OCI-LY3 (cell line): ENCODE data around the gene PPP6R2.
A peak's percentile ranks its signal among the peaks of the same experiment; 100 is the strongest.

ENCODE experiments used
- H2AFZ ChIP-seq: fragments of 200-600, 300-600 bp; shearing (Covaris generic); 2 replicates; pipeline ENCODE4 v1.6.0; 2014; ENCODE audit warnings: antibody characterized with exemption, low read depth, low read length
- H3K27ac ChIP-seq: fragments of 200-600, 300-600 bp; sonication (generic); 2 replicates; pipeline ENCODE4 v1.5.1; 2014; ENCODE audit warnings: mild to moderate bottlenecking, low read length, moderate library complexity, mixed read lengths
- H3K27me3 ChIP-seq: fragments of 200-600, 300-600 bp; sonication (generic); 2 replicates; pipeline ENCODE4 v1.6.1; 2014; ENCODE audit warnings: low read depth, low read length, mixed read lengths
- H3K36me3 ChIP-seq: fragments of 200-600, 300-600 bp; sonication (generic); replicated peaks from 2 replicates; pipeline ENCODE3; 2014; ENCODE audit warnings: low read depth, low read length, mixed read lengths
- H3K4me1 ChIP-seq: fragments of 300-600, 200-600 bp; sonication (generic); 2 replicates; pipeline ENCODE4 v1.6.1; 2014; ENCODE audit warnings: low read length, mixed read lengths
- H3K4me2 ChIP-seq: fragments of 200-600, 300-600 bp; sonication (generic); 2 replicates; pipeline ENCODE4 v1.6.1; 2014; ENCODE audit warnings: low read length, mixed read lengths
- H3K4me3 ChIP-seq: fragments of 300-600, 200-600 bp; sonication (generic); 2 replicates; pipeline ENCODE4 v1.5.1; 2014; ENCODE audit warnings: antibody characterized with exemption, mild to moderate bottlenecking, low read length, moderate library complexity
- H3K79me2 ChIP-seq: fragments of 300-600, 200-600 bp; shearing (Covaris generic); 2 replicates; pipeline ENCODE4 v1.6.1; 2014; ENCODE audit warnings: mild to moderate bottlenecking, low read length, mixed read lengths
- H3K9ac ChIP-seq: fragments of 300-600, 200-600 bp; shearing (Covaris generic); 2 replicates; pipeline ENCODE4 v1.6.0; 2014; ENCODE audit warnings: mild to moderate bottlenecking, low read length, moderate library complexity
- H3K9me3 ChIP-seq: fragments of 200-600, 300-600 bp; shearing (Covaris generic); 2 replicates; pipeline ENCODE4 v1.6.1; 2014; ENCODE audit warnings: low read length, mixed read lengths; ENCODE audit not compliant: insufficient read depth
- H4K20me1 ChIP-seq: fragments of 200-600, 300-600 bp; sonication (generic); 2 replicates; pipeline ENCODE4 v1.6.1; 2016; ENCODE audit warnings: low read length, mixed read lengths; ENCODE audit not compliant: insufficient read depth
- CTCF ChIP-seq: fragments of 200-600, 300-600 bp; sonication (generic); IDR thresholded peaks from 2 replicates; pipeline ENCODE4 v1.5.1; 2014; ENCODE audit warnings: antibody characterized with exemption, low read length, low read depth
- EZH2phosphoT487 ChIP-seq: fragments of 200-600 bp; shearing (Covaris generic); IDR thresholded peaks from 2 replicates; pipeline ENCODE4 v1.6.1; 2018; ENCODE audit warnings: antibody characterized with exemption, mixed run types, low read depth

PPP6R2 gene

DNA sequence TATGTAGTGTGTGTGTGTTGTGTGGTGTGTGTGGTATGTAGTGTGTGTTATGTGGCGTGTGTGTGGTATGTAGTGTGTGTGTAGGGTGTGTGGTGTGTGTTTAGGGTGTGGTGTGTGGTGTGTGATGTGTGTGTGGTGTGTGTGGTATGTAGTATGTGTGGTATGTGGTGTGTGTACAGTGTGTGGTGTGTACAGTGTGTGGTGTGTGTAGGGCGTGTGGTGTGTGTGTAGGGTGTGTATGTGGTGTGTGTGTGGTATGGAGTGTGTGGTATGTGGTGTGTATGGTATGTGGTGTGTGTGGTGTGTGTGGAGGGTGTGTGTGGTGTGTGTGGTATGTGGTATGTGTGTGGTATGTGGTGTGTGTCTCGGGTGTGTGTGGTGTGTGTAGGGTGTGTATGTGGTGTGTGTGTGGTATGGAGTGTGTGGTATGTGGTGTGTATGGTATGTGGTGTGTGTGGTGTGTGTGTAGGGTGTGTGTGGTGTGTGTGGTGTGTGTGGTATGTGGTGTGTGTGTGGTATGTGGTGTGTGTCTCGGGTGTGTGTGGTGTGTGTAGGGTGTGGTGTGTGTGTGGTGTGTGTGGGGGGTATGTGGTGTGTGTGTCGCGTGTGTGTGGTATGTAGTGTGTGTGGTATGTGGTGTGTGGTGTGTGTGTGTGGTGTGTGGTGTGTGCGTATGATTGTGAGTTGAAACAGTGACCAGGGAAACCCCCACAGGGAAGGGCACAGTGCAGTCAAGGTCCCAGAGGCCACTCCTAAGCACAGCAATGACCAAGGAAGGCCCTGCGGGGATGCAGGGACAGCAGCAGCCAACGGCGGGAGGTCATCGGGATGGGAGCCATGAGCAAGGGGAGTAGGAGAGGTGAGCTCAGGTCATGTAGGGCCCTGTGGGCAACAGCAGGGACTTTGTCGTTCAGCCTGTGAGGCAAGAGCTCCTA lies 2.9 kb upstream of the PPP6R2 start:
- no peak for TF ChIP-seq CTCF
- no peak for TF ChIP-seq EZH2phosphoT487
- no peaks in the 10 kb centered on the region for H3K27me3 ChIP-seq
- H2AFZ ChIP-seq, result no peak overlapping the region
- no peak overlapping the region for H3K27ac ChIP-seq
- no peak overlapping the region for H3K4me3 ChIP-seq
- H3K36me3 ChIP-seq, result no peaks in the 10 kb centered on the region
- H3K79me2 ChIP-seq, result peaks cover 4% of the 10 kb centered on the region; the same call in 1 of the 2 replicates
- H3K9me3 ChIP-seq, result no peaks in the 10 kb centered on the region
- no peaks in the 10 kb centered on the region; the same call in 1 of the 2 replicates for H3K4me1 ChIP-seq
- H4K20me1 ChIP-seq, result no peaks in the 10 kb centered on the region
- H3K9ac ChIP-seq, result no peak overlapping the region
- H3K4me2 ChIP-seq, result no peak overlapping the region

- H3K27me3 ChIP-seq, result no peaks in the 10 kb centered on the region
- H3K4me3 ChIP-seq, result peak overlapping the region; percentile 81
- peak overlapping the region; percentile 58 for H2AFZ ChIP-seq
- H4K20me1 ChIP-seq, result peaks cover under 1% of the 10 kb centered on the region; the same call in 1 of the 2 replicates
- H3K36me3 ChIP-seq, result no peaks in the 10 kb centered on the region
- no peaks in the 10 kb centered on the region; the same call in 1 of the 2 replicates for H3K4me1 ChIP-seq
- peak overlapping the region; percentile 90 for H3K4me2 ChIP-seq
- peaks cover 11% of the 10 kb centered on the region for H3K79me2 ChIP-seq
- peak overlapping the region; percentile 78 for H3K9ac ChIP-seq
- no peak for TF ChIP-seq EZH2phosphoT487
- TF ChIP-seq CTCF, result peak; percentile 75
- H3K9me3 ChIP-seq, result no peaks in the 10 kb centered on the region
- H3K27ac ChIP-seq, result peak overlapping the region; percentile 66
Observed at GRCh38 chr22:50341977-50342650, 1.0 kb upstream of the PPP6R2 start.

DNA sequence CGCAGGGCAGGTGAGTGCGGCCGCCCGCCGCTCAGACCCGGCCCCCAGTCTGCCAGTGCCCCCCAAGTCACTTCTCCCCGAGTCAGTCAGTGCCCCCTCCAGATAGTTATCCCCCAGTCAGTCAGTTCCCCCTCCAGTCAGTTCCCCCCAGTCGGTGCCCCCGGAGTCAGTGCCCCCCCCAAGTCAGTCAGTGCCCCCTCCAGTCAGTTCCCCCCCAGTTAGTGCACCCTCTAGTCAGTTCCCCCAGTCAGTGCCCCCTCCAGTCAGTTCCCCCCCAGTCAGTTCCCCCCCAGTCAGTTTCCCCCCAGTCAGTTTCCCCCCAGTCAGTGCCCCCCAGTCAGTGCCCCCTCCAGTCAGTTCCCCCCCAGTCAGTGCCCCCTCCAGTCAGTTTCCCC lies 411 bp downstream of the PPP6R2 start:
- H3K4me3 ChIP-seq, result peak overlapping the region; percentile 81
- H3K27ac ChIP-seq, result peak overlapping the region; percentile 53
- peak overlapping the region; percentile 49 for H3K4me2 ChIP-seq
- TF ChIP-seq CTCF (no peak), EZH2phosphoT487 (no peak)
- no peaks in the 10 kb centered on the region for H3K27me3 ChIP-seq
- H2AFZ ChIP-seq, result no peak overlapping the region
- no peaks in the 10 kb centered on the region for H3K9me3 ChIP-seq
- H4K20me1 ChIP-seq, result peaks cover 4% of the 10 kb centered on the region; the same call in 1 of the 2 replicates
- H3K4me1 ChIP-seq, result no peaks in the 10 kb centered on the region; the same call in 1 of the 2 replicates
- H3K79me2 ChIP-seq, result peaks cover 25% of the 10 kb centered on the region
- peak overlapping the region; percentile 84 for H3K9ac ChIP-seq
- H3K36me3 ChIP-seq, result no peaks in the 10 kb centered on the region

GRCh38 chr22:50346470-50346869 lies 3.3 kb downstream of the PPP6R2 start:
- Histone ChIP-seq H3K4me3 (no peak overlapping the region), H3K27ac (no peak overlapping the region), H4K20me1 (peaks cover 4% of the 10 kb centered on the region; the same call in 1 of the 2 replicates), H3K9ac (no peak overlapping the region), H3K79me2 (peaks cover 27% of the 10 kb centered on the region), H3K4me2 (no peak overlapping the region), H3K4me1 (no peaks in the 10 kb centered on the region; the same call in 1 of the 2 replicates), H3K9me3 (no peaks in the 10 kb centered on the region), H3K27me3 (no peaks in the 10 kb centered on the region), H3K36me3 (no peaks in the 10 kb centered on the region), H2AFZ (no peak overlapping the region)
- TF ChIP-seq CTCF (no peak), EZH2phosphoT487 (no peak)
